Measurements from ENCODE around the gene TPSG1.

Gene TPSG1

DNA sequence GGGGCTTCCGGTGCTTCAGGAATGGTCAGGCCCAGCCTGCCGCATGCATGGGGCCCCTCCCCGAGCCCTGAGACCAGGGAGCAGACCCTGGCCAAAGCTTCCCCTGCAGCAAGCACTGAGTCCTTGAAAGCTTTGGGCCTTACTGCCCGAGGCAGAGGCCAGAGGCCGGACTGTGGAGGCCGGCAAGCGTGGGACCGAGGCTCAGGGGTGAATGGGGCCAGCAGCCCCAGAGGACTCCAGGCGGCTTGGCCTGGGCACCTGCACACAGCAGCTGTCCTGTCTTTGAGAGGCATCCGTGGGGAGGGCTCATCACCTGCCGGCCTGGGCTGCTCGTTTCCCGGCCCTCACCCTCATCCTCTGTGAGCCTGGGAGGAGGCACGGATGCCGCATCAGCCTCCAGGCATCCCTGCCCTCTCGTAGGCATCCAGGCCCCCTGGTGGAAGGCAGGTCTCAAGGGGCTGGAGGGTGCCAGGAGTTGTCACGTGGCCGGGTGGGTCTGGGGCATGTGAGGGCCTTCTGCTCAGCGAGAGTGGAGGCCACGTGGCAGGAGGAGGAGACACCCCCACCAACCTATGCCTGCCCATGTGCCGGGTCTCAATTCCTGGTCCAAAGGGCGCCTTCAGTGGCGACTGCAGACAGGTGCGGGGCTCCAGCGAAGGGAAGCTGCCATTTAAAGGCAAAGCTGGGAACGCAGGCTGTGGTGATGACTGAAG lies 40.8 kb downstream of the TPSG1 start:
- H3K4me3 ChIP-seq (ENCODE audit: low read depth, low read length) = no peak overlapping the region
- DNase-seq (ENCODE audit: low read depth) = no peak

DNA sequence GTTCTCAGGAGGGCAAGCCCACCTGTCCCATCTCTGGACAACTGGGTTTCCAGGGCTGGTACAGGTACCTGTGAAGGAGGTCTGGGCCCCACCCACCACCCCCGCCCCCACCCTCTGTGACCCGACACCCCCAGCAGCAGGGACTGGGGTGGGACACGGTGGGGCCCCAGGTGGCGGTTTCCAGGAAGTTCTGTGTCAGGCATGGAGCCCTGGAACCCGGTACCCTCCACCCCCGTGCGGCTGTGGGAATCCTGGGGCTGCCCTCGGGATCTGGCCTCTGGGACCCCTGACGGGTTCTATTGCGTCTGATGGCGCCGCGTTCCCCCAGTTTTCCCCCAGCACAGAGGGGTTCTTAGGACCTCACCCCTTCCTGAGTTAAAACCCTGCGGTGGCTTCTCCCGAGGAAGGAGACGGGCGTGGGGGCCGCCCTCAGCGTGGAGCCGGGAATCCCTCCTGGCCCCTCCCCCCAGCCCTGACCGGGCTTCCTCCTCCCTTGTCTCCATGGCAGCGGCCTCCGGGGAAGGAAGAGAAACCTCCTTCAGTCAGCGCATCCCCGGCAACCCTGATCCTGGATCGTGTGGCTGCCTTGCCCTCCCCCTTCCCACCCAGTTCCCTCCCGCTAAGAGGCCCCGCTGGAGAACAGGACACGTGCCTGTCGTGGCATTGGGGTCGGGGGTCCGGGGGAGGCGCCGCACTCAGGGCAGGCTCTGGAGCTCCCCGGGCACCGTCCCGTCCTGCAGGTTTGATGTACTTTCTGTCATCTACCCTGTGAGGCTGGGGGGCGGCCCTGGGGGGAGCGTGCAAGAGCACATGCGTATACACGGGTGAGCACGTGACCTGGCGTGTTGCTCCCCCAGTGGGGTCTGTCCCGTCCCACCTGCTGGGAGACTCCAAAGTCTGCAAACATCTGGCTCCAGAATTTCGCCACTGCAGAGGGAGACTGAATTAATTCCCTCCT lies 41.8 kb downstream of the TPSG1 start:
- DNase-seq (ENCODE audit: low read depth) = no peak
- H3K4me3 ChIP-seq (ENCODE audit: low read depth, low read length) = no peak overlapping the region

DNA sequence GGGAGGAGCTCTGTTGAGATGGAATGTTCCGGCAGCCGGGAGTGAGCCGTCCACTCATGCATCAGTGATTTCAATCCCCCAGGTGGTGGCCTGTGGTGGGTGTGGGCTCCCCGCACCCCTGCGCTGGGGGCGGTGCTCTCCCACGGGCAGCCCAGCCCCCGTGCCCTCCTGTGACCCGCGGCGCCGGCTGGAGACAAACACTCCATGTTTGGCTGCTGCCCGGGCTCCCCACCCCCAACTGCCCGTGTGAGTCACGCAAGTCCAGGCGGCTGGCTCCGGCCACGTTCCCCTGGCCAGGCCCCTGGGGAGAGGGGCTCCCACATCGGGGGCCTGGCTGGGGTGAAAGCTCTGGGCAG lies 42.8 kb downstream of the TPSG1 start:
- DNase-seq (ENCODE audit: low read depth) = peak; percentile 74
- H3K4me3 ChIP-seq (ENCODE audit: low read depth, low read length) = no peak overlapping the region

DNA sequence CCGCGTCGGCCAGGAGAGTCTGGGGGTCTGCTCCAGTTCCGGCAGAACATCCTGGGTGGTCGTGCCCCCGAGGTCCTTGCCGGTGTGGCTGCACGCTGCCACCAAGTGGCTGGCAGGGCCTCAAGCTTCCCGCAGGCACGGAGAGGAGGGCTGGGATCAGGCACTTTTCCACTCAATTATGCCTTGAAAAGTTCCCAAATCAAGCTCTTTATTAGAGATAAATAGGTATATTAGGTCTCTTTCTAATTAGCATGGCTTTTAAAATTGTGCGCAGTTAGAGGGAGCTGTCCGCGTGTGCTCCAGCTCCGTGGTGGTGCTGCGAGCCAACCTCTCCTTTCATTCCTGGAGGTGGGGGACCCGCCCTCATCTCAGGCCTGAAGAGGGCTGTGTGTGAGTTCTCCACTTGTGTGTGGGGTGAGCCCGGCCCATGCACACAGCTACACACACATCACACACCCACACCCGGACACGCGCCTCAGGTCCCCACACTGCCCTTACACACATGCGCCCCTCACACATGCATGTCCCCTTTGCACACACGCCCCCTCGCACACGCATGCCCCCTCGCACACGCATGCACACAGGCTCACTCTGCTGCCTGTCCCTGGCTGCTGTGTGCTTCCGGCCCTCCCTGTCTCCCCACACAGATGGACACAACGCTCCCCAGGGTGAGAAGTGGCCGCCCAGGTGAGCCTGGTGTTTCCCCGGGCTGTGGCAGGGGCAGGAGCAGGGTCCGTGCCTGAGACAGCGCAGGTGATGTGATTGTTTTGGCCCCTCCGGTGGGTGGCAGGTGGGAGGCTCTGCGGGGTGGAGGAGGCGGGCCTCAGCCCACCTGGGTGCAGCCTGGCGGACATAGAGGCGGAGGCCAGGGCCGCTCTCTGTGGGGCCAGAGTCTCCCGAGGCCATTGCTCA lies 43.4 kb downstream of the TPSG1 start:
- no peak overlapping the region for H3K4me3 ChIP-seq (ENCODE audit: low read depth, low read length)
- no peak for DNase-seq (ENCODE audit: low read depth)

DNA sequence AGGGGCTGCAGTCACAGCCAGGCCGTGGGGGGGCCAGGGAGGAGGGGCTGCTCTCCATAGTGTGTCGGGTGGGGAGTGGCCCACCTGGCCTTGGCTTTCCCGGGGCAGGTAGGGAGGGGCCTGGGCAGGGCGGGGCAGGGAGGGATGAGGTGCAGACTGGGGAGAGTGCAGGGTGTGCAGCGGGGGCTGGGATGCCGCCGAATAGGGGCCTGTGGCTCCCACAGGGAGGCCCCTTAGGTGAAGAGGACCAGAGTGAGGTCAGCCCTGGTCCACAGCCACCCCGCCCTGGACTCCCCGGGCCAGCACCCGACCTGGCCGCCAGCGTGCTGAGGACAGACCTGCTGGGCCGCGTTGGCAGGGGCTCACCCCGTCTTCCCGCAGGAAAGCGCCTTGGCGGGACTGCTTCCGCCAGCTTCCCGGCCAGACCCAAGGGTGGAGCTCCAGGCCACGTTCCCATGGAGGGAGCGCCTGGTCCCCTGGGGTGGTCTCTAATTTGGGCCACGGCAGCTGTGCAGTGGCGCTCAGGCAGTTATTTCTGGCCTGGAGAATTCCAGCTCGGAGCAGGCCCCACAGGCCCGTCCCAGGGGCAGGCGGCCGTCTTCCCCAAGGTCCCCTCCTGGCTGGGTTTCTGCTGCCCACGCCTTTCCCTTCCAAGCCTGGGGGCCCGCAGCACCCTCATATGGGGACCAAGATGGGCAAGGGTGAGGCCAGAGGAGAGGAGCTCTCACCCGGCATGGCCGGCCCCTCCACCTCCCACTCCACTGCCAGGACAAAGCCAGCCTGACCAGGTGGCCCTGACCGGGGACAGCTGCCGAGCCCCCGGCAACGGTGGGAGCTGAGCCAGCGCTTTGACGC lies 44.3 kb downstream of the TPSG1 start:
- H3K4me3 ChIP-seq (ENCODE audit: low read depth, low read length) = no peak overlapping the region
- DNase-seq (ENCODE audit: low read depth) = no peak

DNA sequence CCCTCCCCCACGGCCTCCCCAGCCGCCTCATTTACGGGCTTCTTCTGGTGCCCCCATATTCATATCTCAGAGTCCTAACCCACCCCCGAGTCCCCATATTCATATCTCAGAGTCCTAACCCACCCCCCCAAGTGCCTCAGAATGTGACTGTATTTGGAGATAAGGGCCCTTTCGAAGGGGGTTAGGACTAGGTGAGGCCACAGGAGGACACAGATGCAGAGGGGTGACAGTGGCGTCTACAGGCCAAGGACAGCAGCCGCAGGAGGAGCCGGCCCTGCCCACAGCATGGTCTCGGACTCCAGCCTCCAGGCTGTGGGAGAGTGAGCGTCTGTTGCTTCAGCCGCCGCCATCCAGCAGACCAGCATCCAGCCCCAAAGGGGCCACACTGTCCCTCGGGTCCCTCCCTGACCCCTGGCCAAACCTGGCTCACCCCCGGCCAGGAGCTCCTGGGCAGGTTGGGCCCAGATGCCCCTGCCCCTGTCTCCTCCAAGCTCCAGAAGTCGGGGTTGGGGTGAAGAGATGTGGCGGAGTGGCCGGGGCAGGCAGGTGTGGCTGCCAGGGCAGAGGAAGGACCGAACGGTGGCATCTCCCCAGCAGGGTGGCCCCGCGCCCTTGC lies 46.7 kb downstream of the TPSG1 start:
- DNase-seq (ENCODE audit: low read depth) = no peak
- no peak overlapping the region for H3K4me3 ChIP-seq (ENCODE audit: low read depth, low read length)

DNA sequence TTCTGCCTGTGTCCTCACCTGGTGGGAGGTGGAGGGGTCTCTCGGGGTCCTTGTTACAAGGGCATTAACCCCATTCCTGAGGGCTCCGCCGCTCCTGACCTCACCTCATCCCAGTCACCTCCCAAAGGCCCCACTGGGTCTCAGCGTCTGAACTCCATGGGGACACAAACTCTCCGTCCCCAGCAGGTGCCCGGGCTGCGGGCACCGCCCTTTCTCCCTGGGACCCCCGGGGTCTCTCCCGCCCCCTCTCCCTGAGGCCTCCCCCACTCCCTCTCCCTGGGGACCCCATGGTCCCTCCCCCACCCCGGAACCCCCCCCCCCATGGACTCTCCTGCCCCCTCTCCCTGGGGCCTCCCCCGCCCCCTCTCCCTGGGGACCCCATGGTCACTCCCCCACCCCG lies 47.3 kb downstream of the TPSG1 start:
- no peak for DNase-seq (ENCODE audit: low read depth)
- H3K4me3 ChIP-seq (ENCODE audit: low read depth, low read length) = no peak overlapping the region

DNA sequence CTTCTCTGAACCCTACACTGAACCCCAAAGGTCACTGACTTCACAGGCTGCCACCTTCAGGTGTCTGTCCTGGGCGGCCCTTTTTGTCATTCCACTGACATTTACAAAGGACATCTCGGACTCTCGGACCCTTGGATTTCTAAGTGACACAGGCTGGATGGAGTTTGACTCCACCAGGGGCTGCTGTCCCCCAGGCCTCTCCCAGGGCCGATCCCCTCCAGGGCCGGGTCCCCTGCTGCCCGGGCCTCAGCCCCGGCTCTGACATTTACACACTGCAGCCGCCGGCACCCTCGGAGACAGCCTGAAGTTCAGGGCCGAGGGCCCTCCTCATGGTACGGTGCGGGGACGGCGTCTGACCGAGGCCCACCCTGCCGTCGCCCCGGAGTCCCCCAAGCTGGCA lies 48.0 kb downstream of the TPSG1 start:
- DNase-seq (ENCODE audit: low read depth) = no peak
- no peak overlapping the region for H3K4me3 ChIP-seq (ENCODE audit: low read depth, low read length)

DNA sequence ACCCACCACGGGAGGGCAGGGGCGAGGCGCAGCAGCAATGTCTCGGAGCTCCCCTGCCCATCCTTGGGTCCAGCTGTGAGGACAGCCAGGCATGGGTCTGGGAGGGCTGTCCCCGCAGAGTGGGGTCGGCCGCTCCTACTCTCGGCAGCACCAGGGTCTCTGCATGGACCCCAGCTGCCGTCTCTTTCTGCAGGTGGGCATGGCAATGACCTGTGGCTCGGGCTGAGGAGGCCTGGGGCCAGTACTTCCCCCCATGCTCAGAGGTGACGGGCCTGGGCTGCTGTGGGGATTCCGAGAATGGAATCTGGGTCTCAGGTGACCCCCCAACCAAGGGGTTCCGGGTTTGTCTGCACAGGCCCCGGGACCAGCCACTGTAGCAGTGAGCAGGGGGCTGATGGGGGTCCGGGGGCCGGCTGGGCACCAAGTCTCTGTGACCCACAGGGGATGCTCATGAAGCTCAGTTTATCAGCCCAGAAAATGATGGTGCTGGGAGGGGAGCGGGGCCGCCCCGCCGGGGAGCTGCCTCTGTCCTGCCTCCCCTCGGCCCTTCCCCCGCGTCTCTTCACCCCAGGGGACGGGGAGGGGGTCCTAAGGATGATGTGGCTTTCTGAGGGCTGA lies 48.7 kb downstream of the TPSG1 start:
- no peak overlapping the region for H3K4me3 ChIP-seq (ENCODE audit: low read depth, low read length)
- DNase-seq (ENCODE audit: low read depth) = no peak

DNA sequence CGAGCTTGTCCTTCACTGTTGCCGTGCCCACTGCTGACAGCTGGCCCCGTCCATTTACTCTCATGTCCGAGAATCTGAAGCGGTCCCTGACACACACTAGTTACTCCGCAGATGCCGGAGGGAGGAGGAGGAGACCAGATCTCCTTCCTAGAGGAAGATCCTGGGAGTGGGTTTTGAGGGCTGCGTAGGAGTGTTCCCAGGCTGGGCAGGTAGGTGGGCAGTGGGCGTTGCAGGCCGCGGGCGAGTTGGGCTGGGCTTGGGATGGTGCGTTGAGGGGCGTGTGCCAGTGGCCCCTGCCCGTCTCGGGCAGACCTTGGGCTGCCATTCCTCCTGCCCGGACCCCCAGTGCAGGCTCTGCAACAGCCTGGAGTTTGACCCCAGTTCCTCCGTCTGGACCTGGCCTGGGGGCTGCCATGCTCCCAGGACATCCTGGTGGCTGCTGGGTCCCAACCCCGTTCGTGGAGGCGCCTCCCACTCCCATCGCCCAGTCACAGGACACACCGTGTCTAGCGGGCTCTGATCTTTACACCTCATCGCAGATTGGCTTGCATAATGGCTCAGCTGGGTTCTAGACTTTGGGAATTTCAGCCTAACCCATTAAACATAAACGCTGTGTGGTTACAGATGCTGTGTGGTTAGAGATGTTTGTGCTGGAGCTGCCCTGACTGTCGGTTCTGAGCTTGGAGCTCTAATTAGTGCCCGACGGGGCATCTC lies 49.3 kb downstream of the TPSG1 start:
- DNase-seq (ENCODE audit: low read depth) = no peak
- H3K4me3 ChIP-seq (ENCODE audit: low read depth, low read length) = no peak overlapping the region

DNA sequence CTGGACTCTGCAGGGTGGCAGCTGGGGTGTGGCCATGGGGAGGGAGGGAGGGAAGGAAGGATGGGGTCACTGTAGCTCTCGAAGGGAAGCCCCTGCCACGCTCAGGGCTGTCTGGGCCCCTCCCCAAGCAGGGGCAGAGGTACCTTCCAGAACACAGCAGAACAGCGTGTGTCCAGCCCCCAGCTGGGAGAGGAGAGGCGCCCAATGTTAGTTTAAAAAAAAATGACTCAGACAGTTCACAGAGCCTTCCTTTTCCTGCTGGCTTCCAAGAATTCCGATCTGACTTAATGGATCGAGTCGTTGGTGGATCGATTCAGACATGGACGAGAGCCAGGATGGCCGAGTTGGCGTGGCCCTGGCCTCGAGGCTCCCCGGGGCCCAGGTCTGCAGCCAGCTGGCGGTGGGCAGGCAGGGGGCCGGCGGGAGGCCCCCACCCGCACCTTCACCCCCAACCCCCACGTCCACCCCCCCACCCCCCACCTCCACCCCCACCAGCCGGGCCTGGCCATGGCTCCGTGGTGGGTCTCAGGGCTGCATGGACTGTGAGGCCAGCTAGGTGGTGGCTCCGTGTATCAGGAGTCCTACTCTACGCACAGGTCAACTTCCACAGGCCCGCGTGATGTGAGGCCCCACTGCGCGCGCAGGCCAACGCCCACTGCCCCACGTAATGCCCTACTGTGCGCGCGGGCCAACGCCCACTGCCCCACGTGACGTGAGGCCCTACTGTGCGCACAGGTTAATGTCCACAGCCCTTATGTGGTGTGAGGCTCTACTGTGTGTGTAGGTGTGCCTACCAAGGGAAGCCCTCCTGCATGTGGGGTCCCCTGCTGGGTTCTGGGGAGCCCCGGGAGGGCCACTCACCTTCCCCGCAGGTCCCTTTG lies 50.4 kb downstream of the TPSG1 start:
- no peak for DNase-seq (ENCODE audit: low read depth)

DNA sequence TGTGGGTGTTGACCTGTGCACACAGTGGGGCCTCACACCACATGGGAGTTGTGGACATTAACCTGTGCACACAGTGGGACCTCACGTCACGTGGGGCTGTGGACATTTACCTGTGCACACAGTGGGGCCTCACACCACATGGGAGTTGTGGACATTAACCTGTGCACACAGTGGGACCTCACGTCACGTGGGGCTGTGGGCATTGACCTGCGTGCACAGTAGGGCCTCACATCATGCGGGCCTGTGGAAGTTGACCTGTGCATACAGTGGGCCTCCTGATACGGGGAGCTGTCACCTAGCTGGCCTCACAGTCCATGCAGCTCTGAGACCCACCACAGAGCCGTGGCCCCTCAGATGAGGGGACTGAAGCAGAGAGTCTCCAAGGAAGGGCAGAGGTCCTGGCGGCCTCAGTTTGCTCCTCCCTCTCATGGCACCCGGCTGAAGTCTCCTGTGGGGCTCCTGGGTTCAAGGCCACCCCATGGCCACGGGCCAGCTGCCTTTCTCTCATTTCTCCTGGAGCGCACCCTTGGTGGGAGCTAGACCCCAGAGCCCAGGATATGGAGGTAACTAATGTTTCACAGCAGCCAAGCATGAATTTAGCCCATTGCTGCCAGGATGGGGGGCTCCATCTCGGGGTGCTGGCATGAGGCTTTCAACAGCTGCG lies 51.1 kb downstream of the TPSG1 start:
- no peak for DNase-seq (ENCODE audit: low read depth)
- H3K4me3 ChIP-seq (ENCODE audit: low read depth, low read length) = no peak overlapping the region

More for the DNA sequence above, 50.4 kb downstream of the TPSG1 start:
- H3K4me3 ChIP-seq (ENCODE audit: low read depth, low read length) = no peak overlapping the region

DNA sequence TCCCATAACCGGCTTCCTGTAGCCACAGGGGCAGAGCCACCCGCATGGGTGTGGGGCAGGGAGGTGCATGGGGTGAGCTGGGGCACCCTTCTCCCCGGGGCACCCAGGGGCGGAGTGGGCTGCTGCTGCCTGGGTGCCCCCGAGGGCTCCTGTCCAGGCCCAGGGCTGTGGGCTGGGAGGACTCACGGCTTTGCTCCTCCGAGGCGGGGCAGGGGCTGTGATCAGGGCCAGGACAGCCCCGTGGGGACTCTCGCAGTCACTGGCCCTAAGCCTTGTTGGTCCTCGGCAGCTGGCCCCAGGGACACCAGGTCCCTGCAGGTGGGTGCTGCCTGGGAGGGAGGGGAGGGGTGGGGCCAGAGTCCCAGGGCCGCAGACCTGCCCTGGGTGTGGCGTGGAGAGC lies 52.4 kb downstream of the TPSG1 start:
- H3K4me3 ChIP-seq (ENCODE audit: low read depth, low read length) = no peak overlapping the region
- DNase-seq (ENCODE audit: low read depth) = no peak

DNA sequence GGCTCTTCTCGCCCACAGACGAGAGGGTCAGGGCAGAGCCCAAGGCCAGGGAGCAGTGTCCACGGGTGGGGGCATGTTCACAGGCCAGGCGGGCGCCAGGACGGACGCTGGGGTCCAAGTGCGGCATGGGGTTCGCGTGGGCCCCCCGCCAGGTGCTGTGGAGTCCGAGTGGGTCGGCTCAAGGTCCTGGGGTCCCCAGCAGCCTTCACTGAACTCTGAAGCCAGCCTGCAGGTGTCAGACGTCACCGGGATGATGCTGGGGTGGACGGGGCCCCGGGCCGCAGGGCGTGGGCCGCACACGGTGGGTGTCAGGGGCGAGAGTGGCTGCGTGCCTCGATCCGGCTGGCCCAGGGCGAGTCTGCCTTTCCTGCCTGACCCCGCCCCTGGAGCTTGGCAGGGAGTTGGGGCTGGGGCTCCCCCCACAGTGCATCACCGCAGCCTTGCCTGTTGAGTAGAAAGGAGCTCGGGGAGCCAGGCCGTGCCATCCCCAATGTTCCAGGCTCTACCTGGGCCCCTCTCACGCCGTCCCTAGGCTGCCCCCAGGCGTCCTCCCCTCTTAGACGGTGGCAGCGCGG lies 53.1 kb downstream of the TPSG1 start:
- DNase-seq (ENCODE audit: low read depth) = no peak
- H3K4me3 ChIP-seq (ENCODE audit: low read depth, low read length) = no peak overlapping the region
